ENCODE results near the gene LOX. TPM values are rescaled to one million over a fixed set of nuclear protein-coding genes. Genes with fewer than 3 reads are reported as not detected.

The LOX gene
- total RNA-seq, 1 donor from 2014 or later = 0.05 TPM

- peaks cover 2% of the 10 kb centered on the region for H3K36me3 Mint-ChIP-seq (ENCODE audit: low read depth)
- no peak overlapping the region for H3K4me3 Mint-ChIP-seq
- intact Hi-C loops (cut with micrococcal nuclease) = no loop called here
- H3K27ac Mint-ChIP-seq = no peak overlapping the region
- no peak for DNase-seq
- no peaks in the 10 kb centered on the region for H3K4me1 Mint-ChIP-seq
- no peaks in the 10 kb centered on the region for H3K27me3 Mint-ChIP-seq
- peaks cover 6% of the 10 kb centered on the region for H3K9me3 Mint-ChIP-seq
Observed at GRCh38 chr5:122053181-122054109, 24.6 kb downstream of the LOX start.

- Mint-ChIP-seq H3K4me1 (no peaks in the 10 kb centered on the region), H3K27me3 (no peaks in the 10 kb centered on the region), H3K36me3 (ENCODE audit: low read depth) (peaks cover 2% of the 10 kb centered on the region), H3K4me3 (no peak overlapping the region), H3K9me3 (peaks cover 6% of the 10 kb centered on the region), H3K27ac (no peak overlapping the region)
- intact Hi-C loops (cut with micrococcal nuclease) = no loop called here
- no peak for DNase-seq
Observed at GRCh38 chr5:122051569-122051968, 26.5 kb downstream of the LOX start.

- H3K27me3 Mint-ChIP-seq = no peaks in the 10 kb centered on the region
- intact Hi-C loops (cut with micrococcal nuclease) = no loop called here
- no peak for DNase-seq
- H3K9me3 Mint-ChIP-seq = peaks cover 6% of the 10 kb centered on the region
- peaks cover 2% of the 10 kb centered on the region for H3K36me3 Mint-ChIP-seq (ENCODE audit: low read depth)
- H3K4me1 Mint-ChIP-seq = no peaks in the 10 kb centered on the region
- H3K4me3 Mint-ChIP-seq = no peak overlapping the region
- no peak overlapping the region for H3K27ac Mint-ChIP-seq
Observed at GRCh38 chr5:122050959-122051358, 27.1 kb downstream of the LOX start.

- Mint-ChIP-seq H3K27ac (no peak overlapping the region), H3K4me3 (no peak overlapping the region), H3K4me1 (no peaks in the 10 kb centered on the region), H3K27me3 (no peaks in the 10 kb centered on the region), H3K36me3 (ENCODE audit: low read depth) (peaks cover 4% of the 10 kb centered on the region), H3K9me3 (peaks cover 8% of the 10 kb centered on the region)
- intact Hi-C loops (cut with micrococcal nuclease) = no loop called here
- no peak for DNase-seq
Observed at GRCh38 chr5:122040636-122041302, 37.3 kb downstream of the LOX start.

- DNase-seq = no peak
- no peak overlapping the region for H3K27ac Mint-ChIP-seq
- no peaks in the 10 kb centered on the region for H3K9me3 Mint-ChIP-seq
- peaks cover 7% of the 10 kb centered on the region for H3K36me3 Mint-ChIP-seq (ENCODE audit: low read depth)
- no peaks in the 10 kb centered on the region for H3K27me3 Mint-ChIP-seq
- no peak overlapping the region for H3K4me3 Mint-ChIP-seq
- intact Hi-C loops (cut with micrococcal nuclease) = no loop called here
- no peaks in the 10 kb centered on the region for H3K4me1 Mint-ChIP-seq
Observed at GRCh38 chr5:122036326-122036725, 41.7 kb downstream of the LOX start.

GRCh38 chr5:122035913-122036312 lies 42.1 kb downstream of the LOX start:
- Mint-ChIP-seq H3K4me1 (no peaks in the 10 kb centered on the region), H3K9me3 (no peaks in the 10 kb centered on the region), H3K4me3 (no peak overlapping the region), H3K36me3 (ENCODE audit: low read depth) (peaks cover 9% of the 10 kb centered on the region), H3K27ac (no peak overlapping the region), H3K27me3 (no peaks in the 10 kb centered on the region)
- intact Hi-C loops (cut with micrococcal nuclease) = no loop called here
- DNase-seq = no peak

GRCh38 chr5:122031836-122032235 lies 46.2 kb downstream of the LOX start:
- peaks cover 19% of the 10 kb centered on the region for H3K36me3 Mint-ChIP-seq (ENCODE audit: low read depth)
- peaks cover 1% of the 10 kb centered on the region for H3K4me1 Mint-ChIP-seq
- H3K4me3 Mint-ChIP-seq = no peak overlapping the region
- no peak for DNase-seq
- no peaks in the 10 kb centered on the region for H3K9me3 Mint-ChIP-seq
- H3K27me3 Mint-ChIP-seq = no peaks in the 10 kb centered on the region
- intact Hi-C loops (cut with micrococcal nuclease) = no loop called here
- no peak overlapping the region for H3K27ac Mint-ChIP-seq

- H3K27ac Mint-ChIP-seq = no peak overlapping the region
- no peaks in the 10 kb centered on the region for H3K27me3 Mint-ChIP-seq
- no peaks in the 10 kb centered on the region for H3K9me3 Mint-ChIP-seq
Observed at GRCh38 chr5:122030251-122030650, 47.8 kb downstream of the LOX start.

GRCh38 chr5:122029818-122030217 lies 48.2 kb downstream of the LOX start:
- no peak for DNase-seq
- H3K4me1 Mint-ChIP-seq = peaks cover 1% of the 10 kb centered on the region
- no peaks in the 10 kb centered on the region for H3K9me3 Mint-ChIP-seq
- peaks cover 23% of the 10 kb centered on the region for H3K36me3 Mint-ChIP-seq (ENCODE audit: low read depth)
- no peak overlapping the region for H3K4me3 Mint-ChIP-seq
- no peaks in the 10 kb centered on the region for H3K27me3 Mint-ChIP-seq
- no peak overlapping the region for H3K27ac Mint-ChIP-seq
- intact Hi-C loops (cut with micrococcal nuclease) = no loop called here

More at GRCh38 chr5:122030251-122030650, 47.8 kb downstream of the LOX start:
- Mint-ChIP-seq H3K4me1 (peaks cover 1% of the 10 kb centered on the region), H3K4me3 (no peak overlapping the region), H3K36me3 (ENCODE audit: low read depth) (peaks cover 23% of the 10 kb centered on the region)
- DNase-seq = no peak
- intact Hi-C loops (cut with micrococcal nuclease) = no loop called here

GRCh38 chr5:122022966-122023365 lies 55.1 kb downstream of the LOX start:
- intact Hi-C loops (cut with micrococcal nuclease) = no loop called here
- Mint-ChIP-seq H3K9me3 (peaks cover 9% of the 10 kb centered on the region), H3K36me3 (ENCODE audit: low read depth) (peaks cover 43% of the 10 kb centered on the region), H3K27ac (no peak overlapping the region), H3K27me3 (no peaks in the 10 kb centered on the region), H3K4me1 (peaks cover 7% of the 10 kb centered on the region), H3K4me3 (no peak overlapping the region)
- no peak for DNase-seq

GRCh38 chr5:122019919-122020590 lies 58.0 kb downstream of the LOX start:
- H3K4me3 Mint-ChIP-seq = peak overlapping the region; percentile 57
- H3K36me3 Mint-ChIP-seq (ENCODE audit: low read depth) = peaks cover 33% of the 10 kb centered on the region
- H3K4me1 Mint-ChIP-seq = peaks cover 7% of the 10 kb centered on the region

GRCh38 chr5:122015471-122015870 lies 62.6 kb downstream of the LOX start:
- Mint-ChIP-seq H3K4me3 (no peak overlapping the region), H3K27me3 (no peaks in the 10 kb centered on the region), H3K9me3 (peaks cover 5% of the 10 kb centered on the region), H3K36me3 (ENCODE audit: low read depth) (peaks cover 9% of the 10 kb centered on the region), H3K27ac (no peak overlapping the region), H3K4me1 (peaks cover 9% of the 10 kb centered on the region)
- no peak for DNase-seq
- intact Hi-C loops (cut with micrococcal nuclease) = no loop called here

More at GRCh38 chr5:122019919-122020590, 58.0 kb downstream of the LOX start:
- intact Hi-C loops (cut with micrococcal nuclease) = loop anchor here (1.0 kb wide), 2 partner anchors 11 to 58 kb away; no protein-coding TSS in a partner anchor
- H3K27ac Mint-ChIP-seq = peak overlapping the region; percentile 80
- H3K9me3 Mint-ChIP-seq = peaks cover 9% of the 10 kb centered on the region
- no peak for DNase-seq
- no peaks in the 10 kb centered on the region for H3K27me3 Mint-ChIP-seq

- H3K36me3 Mint-ChIP-seq (ENCODE audit: low read depth) = peaks cover 4% of the 10 kb centered on the region
- DNase-seq = no peak
- H3K4me1 Mint-ChIP-seq = peaks cover 7% of the 10 kb centered on the region
- intact Hi-C loops (cut with micrococcal nuclease) = no loop called here
- H3K9me3 Mint-ChIP-seq = peaks cover 2% of the 10 kb centered on the region
- no peak overlapping the region for H3K27ac Mint-ChIP-seq
- no peak overlapping the region for H3K4me3 Mint-ChIP-seq
- no peaks in the 10 kb centered on the region for H3K27me3 Mint-ChIP-seq
Observed at GRCh38 chr5:122014236-122014935, 63.7 kb downstream of the LOX start.

Measured in activated CD4-positive, alpha-beta T cell treated with anti-CD3 and anti-CD28 coated beads, Interleukin-2, amount 10 ng/mL, durations not matched to agents 24 days and 14 days (primary cell).